GM21529 (cell line): ENCODE results near the gene OR10Z1.

ENCODE experiments used
- ATAC-seq: cut with Tn5 transposase; IDR thresholded peaks from one replicate; pipeline ENCODE4 v1.9.1; 2021; ENCODE audit not compliant: unreplicated experiment

The OR10Z1 gene, protein sequence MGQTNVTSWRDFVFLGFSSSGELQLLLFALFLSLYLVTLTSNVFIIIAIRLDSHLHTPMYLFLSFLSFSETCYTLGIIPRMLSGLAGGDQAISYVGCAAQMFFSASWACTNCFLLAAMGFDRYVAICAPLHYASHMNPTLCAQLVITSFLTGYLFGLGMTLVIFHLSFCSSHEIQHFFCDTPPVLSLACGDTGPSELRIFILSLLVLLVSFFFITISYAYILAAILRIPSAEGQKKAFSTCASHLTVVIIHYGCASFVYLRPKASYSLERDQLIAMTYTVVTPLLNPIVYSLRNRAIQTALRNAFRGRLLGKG

DNA sequence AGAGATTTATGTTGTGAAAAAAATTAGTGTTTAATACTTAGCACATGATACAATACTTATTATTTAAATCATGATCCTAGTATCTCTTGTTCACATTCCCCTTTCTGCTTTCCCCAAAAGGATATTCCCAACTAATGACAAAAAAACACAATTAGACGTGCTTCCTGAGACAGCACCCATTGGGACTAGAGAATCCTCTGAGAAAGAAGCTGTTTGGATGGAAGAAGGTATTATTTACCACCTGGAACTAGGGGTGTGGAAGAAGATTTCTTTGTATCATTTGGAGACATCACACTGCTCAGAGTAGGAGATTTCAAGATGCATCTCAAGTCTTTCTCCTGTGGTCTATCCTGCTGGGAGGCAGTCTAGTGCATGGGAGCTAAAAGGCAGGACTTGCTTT, at the start of gene OR10Z1:
TSS of gene OR10Z1 (plus strand) at position 301 of the 400 bp plus-strand sequence. CDS start 1,171 bp downstream, outside the sequence.
- no peak for ATAC-seq

- no peak for ATAC-seq
Measured at GRCh38 chr1:158559696-158560095, 45.4 kb upstream of the OR10Z1 start.

- no peak for ATAC-seq
Measured at GRCh38 chr1:158563853-158564252, 41.2 kb upstream of the OR10Z1 start.

- no peak for ATAC-seq
Measured at GRCh38 chr1:158564608-158565007, 40.5 kb upstream of the OR10Z1 start.

- no peak for ATAC-seq
Measured at GRCh38 chr1:158570480-158570879, 34.6 kb upstream of the OR10Z1 start, which contains the start of gene OR6P1. Gene OR6P1, minus strand, starts transcription at chr1:158570580. Its CDS starts 6,976 bp downstream, at chr1:158563604.

DNA sequence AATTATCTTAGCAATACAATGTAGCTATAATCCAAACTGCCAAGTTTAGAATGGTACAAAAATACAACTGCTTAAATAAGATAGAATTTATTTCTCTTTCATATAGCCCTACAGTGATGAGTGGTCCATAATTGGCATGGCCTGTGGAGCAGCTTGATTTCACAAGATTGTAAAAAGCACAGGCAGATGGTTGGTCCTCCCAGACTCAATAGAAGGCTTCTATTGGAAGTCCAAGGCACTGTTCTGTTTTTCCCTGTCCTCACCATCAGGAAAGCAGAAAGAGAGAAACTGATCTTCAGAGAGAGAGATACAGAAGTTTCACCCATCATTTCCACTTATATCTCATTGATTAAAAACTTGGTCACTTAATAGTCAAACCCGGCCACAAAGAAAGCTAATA, 32.8 kb upstream of the OR10Z1 start:
- no peak for ATAC-seq

GRCh38 chr1:158577561-158577960, 27.5 kb upstream of the OR10Z1 start:
- ATAC-seq, result no peak

DNA sequence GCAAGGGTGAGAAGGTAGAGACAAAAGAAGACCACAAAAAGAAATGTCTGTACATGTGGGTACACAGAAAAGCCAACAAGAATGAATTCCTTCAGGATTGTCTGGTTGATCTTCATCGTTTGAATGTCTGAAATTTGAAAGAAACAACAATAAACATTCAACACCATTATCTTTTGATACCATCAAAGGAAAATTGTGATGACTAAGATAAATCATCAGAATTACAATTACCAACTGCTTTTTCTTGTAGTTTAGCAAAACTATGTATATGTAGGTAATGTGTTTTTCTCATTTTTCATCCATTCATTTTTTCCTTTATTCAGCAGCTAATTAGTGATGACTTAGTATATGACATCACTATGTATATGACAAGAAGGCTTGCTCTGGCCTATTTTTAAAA, 25.3 kb upstream of the OR10Z1 start, which contains the start of gene OR10X1:
TSS of gene OR10X1 (minus strand) at position 167 of the 400 bp plus-strand sequence. CDS start at position 167, 0 bp downstream.
- no peak for ATAC-seq

- no peak for ATAC-seq
Measured at GRCh38 chr1:158583962-158584361, 21.1 kb upstream of the OR10Z1 start.

- ATAC-seq, result no peak
Measured at GRCh38 chr1:158586942-158587341, 18.1 kb upstream of the OR10Z1 start.

DNA sequence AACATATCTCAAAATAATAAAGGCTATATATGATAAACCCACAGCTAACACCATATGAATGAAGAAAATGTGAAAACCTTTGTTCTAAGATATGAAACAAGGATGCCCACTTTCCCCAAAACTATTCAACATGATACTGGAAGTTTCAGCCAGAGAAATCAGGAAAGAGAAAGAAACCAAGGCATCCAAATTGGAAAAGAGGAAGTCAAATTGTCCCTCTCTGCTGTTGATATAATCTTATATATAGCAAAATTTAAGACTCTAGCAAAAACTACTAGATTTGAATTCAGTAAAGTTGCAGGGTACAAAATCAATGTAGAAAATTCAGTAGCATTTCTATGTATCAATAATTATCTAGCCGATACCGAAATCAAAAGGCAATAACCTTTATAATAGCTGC, 4.3 kb upstream of the OR10Z1 start:
- no peak for ATAC-seq

DNA sequence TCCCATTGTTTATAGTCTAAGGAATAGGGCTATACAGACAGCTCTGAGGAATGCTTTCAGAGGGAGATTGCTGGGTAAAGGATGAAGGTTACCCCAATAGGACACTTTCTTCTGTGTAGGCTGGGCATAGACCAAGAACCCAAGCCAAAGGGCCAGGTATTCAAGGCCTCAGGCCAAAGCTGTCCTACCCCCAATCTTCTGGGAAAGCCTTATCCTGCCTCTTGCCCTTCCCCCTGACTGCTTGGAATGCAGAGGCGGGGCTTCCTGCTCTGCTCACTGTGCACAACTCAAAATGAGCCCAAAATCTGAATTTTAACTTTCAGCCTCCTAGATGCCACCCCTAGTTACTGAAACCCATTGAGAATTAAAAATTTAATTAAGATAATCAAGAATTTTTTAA, 2.2 kb downstream of the OR10Z1 start:
- ATAC-seq, result no peak

GRCh38 chr1:158611916-158612315, 6.8 kb downstream of the OR10Z1 start:
- no peak for ATAC-seq

- no peak for ATAC-seq
Measured at GRCh38 chr1:158613764-158614163, 8.7 kb downstream of the OR10Z1 start.

- ATAC-seq, result no peak
Measured at GRCh38 chr1:158638146-158638545, 33.1 kb downstream of the OR10Z1 start.

- ATAC-seq, result no peak
Measured at GRCh38 chr1:158638904-158639303, 33.8 kb downstream of the OR10Z1 start.

DNA sequence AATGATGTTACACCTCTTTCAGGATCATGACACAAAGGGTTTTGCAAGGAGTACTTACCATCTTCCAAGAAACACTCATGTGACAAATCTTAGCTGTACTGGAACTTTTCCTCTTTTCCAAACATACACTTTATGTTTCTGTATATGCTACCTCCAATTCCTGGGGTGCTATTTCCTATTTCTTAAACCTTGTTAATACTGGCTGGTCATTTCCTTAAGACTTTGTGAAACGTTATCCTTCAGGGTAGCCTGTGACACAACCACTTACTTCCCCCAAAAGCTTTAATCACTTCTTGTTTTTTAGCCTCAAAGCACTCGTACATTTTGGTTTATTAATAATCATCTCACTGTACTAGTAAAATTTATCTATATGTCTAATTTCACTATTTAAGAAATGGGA, 39.4 kb downstream of the OR10Z1 start:
- ATAC-seq, result no peak

GRCh38 chr1:158646465-158646864, 41.4 kb downstream of the OR10Z1 start:
- no peak for ATAC-seq

DNA sequence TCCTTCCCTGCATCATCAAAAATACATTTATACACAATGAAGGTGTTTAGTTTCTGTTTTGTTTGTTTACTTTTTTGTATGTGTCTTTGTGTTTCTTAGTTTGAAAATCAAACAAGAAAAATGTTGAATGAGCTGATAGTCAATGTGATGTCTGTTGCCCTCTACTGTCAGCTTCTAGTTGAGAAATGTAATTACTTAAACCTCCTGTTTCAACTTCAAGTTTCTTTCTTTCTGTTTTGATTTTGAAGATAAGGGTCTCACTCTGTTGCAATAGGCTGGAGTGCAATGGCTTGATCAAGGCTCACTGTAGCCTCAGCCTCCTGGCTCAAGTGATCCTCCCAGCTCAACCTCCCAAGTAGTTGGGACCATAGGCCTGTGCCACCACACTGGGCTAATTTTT, 44.0 kb downstream of the OR10Z1 start:
- ATAC-seq, result no peak

DNA sequence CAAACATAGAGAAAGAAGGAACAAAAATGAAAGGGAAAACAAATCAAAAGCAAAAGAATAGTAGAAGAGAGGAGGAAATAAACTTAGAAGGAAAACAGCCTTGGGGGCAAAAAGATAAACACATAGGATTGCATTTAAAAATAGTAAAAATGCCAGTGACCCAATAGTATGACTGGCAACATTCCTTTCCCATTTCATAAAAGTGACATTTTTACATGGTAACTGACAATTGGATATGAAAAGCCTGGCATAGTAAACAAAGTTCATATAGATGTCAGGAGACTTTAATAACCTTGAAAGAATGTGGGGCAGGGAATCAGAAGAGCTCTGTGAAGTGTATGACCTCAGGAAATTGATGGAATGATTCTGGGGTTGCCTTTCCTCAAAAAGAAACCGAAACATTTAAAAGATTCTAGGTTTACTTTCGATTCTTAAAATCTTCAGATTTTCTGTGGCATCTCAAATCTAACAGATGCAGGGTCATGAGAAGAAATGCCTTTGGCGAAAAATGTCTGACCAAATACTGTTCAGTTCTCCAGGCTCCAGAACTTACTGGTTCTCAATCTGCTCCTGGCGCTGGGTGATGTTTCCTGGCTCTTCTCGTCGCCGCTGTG, 47.8 kb downstream of the OR10Z1 start:
- no peak for ATAC-seq

GRCh38 chr1:158654086-158654485, 49.0 kb downstream of the OR10Z1 start:
- ATAC-seq, result no peak

DNA sequence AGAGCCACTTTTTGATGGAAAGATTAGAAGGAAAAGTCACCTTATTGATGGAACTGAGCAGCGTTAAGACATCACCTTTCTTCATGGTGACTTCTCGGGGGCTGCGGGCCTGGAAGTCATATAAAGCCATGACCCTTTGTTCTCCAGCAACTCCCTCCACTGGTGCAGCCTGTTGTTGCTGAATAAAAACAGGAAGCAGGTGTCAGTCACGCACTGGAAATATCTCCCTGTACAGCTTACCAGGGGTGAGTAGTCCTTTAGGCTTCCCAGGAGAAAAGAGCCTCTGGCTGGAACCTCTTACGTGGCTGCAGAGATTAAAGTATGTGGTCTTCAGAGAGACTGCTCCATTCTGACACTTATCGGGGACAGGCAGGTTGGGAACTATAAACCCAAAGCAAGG, 49.5 kb downstream of the OR10Z1 start:
- no peak for ATAC-seq
